Measurements from ENCODE around the gene PGRMC2.

GRCh38 chr4:128334256-128334655 lies 46.6 kb upstream of the PGRMC2 start:
- no peak for TF ChIP-seq RFX5 (IDR thresholded peaks at IDR 0.05; ENCODE audit: low read depth, low read length)
- TF ChIP-seq, protein P1, sequence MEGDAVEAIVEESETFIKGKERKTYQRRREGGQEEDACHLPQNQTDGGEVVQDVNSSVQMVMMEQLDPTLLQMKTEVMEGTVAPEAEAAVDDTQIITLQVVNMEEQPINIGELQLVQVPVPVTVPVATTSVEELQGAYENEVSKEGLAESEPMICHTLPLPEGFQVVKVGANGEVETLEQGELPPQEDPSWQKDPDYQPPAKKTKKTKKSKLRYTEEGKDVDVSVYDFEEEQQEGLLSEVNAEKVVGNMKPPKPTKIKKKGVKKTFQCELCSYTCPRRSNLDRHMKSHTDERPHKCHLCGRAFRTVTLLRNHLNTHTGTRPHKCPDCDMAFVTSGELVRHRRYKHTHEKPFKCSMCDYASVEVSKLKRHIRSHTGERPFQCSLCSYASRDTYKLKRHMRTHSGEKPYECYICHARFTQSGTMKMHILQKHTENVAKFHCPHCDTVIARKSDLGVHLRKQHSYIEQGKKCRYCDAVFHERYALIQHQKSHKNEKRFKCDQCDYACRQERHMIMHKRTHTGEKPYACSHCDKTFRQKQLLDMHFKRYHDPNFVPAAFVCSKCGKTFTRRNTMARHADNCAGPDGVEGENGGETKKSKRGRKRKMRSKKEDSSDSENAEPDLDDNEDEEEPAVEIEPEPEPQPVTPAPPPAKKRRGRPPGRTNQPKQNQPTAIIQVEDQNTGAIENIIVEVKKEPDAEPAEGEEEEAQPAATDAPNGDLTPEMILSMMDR (conservative IDR thresholded peaks at IDR 0.05; ENCODE audit: low read depth, low read length) = no peak
- no peak for TF ChIP-seq BHLHE40 (IDR thresholded peaks at IDR 0.05; ENCODE audit: low read depth, low read length)
- no peak for TF ChIP-seq CEBPB (IDR thresholded peaks at IDR 0.05; ENCODE audit: low read depth, low read length)
- TF ChIP-seq MAZ (IDR thresholded peaks at IDR 0.05; ENCODE audit: borderline replicate concordance, low read depth, low read length) = no peak
- TF ChIP-seq USF2 (IDR thresholded peaks at IDR 0.05; ENCODE audit: low read depth, low read length) = no peak
- TF ChIP-seq MXI1 (IDR thresholded peaks at IDR 0.05; ENCODE audit: borderline replicate concordance, low read depth, low read length) = no peak
- no peak for TF ChIP-seq RCOR1 (IDR thresholded peaks at IDR 0.05; ENCODE audit: insufficient replicate concordance, low read length)

Data from IMR-90 (cell line).